ENCODE results near the gene CENPX.

CENPX gene

DNA sequence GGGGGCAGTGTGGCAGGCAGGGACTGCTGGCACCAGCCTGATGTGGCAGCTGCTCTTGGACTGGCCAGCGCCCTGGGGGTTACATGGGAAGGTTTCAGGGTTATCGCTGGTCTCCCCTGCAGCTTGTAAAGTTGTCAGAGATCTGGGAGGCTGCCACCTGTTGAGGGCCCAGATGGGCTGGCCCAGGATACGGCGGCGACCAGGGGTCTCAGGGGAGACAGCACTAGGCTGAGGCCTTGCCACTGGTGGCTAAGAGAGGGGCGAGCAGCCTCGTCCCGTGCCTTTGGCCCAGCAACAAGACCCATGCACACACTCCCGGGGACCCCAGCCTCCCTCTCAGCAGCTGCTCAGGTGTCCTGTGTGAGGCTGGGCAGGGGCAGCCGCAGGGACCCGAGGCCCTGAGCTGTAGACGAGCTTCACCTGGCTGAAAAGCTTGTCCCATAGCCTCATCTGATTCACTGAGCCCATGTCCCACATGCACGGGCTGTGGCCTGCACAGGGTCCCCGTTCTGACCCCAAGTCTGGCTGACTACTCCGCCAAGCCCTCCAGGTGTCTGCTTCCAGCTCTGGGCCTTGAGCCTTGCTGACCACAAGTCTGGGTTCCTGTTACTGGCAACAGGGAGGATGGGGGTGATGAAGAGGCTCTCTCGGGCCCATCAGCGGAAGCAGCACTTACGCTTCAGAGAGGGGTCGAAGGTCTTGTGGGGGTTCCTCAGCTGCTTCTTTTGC lies 36.8 kb upstream of the CENPX start:
- H3K4me3 ChIP-seq (ENCODE audit: low read length): no peak overlapping the region
- no peak for TF ChIP-seq ZNF274 (IDR thresholded peaks at IDR 0.05; ENCODE audit: low read depth, low read length)

DNA sequence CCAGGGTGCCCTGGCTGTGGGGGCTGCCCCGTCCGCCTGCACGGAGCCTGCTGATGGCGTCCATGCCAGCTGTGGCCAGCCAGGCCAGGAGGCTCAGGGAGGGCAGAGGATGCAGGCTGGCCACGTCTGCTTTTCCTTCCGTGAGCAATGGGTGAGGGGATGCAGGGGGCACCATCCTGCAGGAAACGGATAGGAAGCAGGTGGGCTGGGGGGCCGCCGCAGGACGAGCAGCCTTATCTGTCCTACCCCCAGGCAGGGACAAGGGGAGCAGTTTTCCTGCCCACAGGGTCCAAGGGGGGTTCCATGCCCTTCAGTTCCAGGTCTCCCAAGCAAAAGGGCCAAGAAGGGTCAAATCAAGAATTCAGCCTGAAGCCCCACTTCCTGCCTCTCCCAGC lies 36.2 kb upstream of the CENPX start:
- TF ChIP-seq ZNF274 (IDR thresholded peaks at IDR 0.05; ENCODE audit: low read depth, low read length): no peak

GRCh38 chr17:82058230-82058854 lies 35.7 kb upstream of the CENPX start:
- TF ChIP-seq ZNF274 (IDR thresholded peaks at IDR 0.05; ENCODE audit: low read depth, low read length): no peak
- no peak overlapping the region for H3K4me3 ChIP-seq (ENCODE audit: low read length)

More for the DNA sequence above, 36.2 kb upstream of the CENPX start:
- H3K4me3 ChIP-seq (ENCODE audit: low read length): no peak overlapping the region

- no peak for TF ChIP-seq ZNF274 (IDR thresholded peaks at IDR 0.05; ENCODE audit: low read depth, low read length)
Observed at GRCh38 chr17:82056729-82057621, 34.3 kb upstream of the CENPX start.

GRCh38 chr17:82055965-82056728 lies 33.5 kb upstream of the CENPX start:
- H3K4me3 ChIP-seq (ENCODE audit: low read length): no peak overlapping the region
- no peak for TF ChIP-seq ZNF274 (IDR thresholded peaks at IDR 0.05; ENCODE audit: low read depth, low read length)

More at GRCh38 chr17:82056729-82057621, 34.3 kb upstream of the CENPX start:
- no peak overlapping the region for H3K4me3 ChIP-seq (ENCODE audit: low read length)

- H3K4me3 ChIP-seq (ENCODE audit: low read length): no peak overlapping the region
- TF ChIP-seq ZNF274 (IDR thresholded peaks at IDR 0.05; ENCODE audit: low read depth, low read length): no peak
Observed at GRCh38 chr17:82055023-82055964, 32.6 kb upstream of the CENPX start.

DNA sequence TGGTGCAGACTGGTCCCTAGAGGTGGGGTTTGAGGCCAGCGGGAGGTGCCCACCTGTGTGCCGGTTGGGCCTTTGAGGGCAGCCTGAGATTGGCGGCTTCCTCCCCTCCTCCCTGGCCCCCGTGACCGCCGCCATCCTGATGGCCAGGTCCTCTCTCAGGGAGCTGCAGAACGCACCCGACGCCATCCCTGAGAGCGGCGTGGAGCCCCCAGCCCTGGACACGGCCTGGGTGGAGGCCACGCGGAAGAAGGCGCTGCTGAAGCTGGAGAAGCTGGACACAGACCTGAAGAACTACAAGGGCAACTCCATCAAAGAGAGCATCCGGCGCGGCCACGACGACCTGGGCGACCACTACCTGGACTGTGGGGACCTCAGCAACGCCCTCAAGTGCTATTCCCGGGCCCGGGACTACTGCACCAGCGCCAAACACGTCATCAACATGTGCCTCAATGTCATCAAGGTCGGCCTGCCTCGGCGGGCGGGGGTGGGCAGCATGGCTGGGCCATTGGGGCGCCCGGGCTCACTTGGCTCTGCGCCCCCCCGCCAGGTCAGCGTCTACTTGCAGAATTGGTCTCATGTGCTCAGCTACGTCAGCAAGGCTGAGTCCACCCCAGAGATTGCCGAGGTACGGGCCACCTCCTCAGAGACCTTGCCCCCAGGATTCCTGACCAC lies 31.8 kb upstream of the CENPX start:
- TF ChIP-seq ZNF274 (IDR thresholded peaks at IDR 0.05; ENCODE audit: low read depth, low read length): no peak

DNA sequence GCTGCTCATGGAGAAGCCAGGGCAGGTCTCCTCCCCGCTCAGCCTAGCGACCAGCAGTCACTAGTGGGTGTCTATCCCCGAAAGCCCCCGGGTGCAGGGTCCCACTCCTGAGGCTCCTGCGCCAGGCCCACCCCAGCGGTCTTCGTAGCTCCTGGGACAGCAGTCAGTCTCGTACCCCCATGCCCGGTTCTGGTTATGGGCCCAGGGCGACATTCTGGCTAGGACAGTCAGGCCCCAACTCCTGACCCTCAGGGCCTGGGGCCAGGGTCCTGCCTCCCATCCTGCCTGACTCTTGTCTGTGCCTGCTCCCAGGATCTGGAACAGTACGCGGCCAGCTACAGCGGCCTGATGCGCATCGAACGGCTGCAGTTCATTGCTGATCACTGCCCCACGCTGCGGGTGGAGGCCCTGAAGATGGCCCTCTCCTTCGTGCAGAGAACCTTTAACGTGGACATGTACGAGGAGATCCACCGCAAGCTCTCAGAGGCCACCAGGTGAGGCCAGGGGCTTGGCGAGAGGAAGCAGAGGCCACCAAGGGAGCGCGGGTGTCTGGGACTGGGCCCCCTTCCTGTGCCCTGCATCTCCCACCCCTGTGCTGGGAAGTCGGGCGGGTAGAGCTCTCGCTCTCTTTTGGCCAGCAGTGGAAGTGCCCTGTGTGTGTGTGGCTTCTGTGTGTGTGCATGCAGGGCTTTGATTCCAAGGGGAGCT lies 31.0 kb upstream of the CENPX start:
- no peak overlapping the region for H3K4me3 ChIP-seq (ENCODE audit: low read length)

More for the DNA sequence above, 31.8 kb upstream of the CENPX start:
- H3K4me3 ChIP-seq (ENCODE audit: low read length): no peak overlapping the region

GRCh38 chr17:82053130-82053529 lies 30.5 kb upstream of the CENPX start:
- H3K4me3 ChIP-seq (ENCODE audit: low read length): no peak overlapping the region; the same call in 1 of the 2 replicates
- no peak for TF ChIP-seq ZNF274 (IDR thresholded peaks at IDR 0.05; ENCODE audit: low read depth, low read length)

More for the DNA sequence above, 31.0 kb upstream of the CENPX start:
- no peak for TF ChIP-seq ZNF274 (IDR thresholded peaks at IDR 0.05; ENCODE audit: low read depth, low read length)

DNA sequence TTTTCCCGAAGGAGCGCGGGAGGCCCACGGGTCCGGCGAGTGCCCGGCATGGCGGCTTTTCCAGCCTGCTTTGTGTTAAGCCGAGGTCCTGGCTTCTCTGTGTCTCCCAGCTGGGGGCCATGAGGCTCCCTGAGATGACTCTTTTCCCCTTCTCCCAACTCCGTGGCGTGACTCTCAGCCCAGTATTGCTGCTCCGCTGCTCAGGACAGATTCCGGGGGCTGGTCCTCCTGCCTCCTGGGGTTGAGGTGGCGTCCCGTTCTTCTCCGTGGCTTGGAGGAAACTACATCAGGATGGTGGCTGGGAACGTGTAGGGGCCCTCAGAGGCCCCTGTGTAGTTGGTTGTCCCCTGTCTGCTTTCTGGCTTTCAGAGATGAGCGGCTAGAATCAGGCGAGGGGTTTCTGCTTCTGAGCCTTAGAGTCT lies 30.0 kb upstream of the CENPX start:
- H3K4me3 ChIP-seq (ENCODE audit: low read length): peak overlapping the region; percentile 86
- no peak for TF ChIP-seq ZNF274 (IDR thresholded peaks at IDR 0.05; ENCODE audit: low read depth, low read length)

GRCh38 chr17:82051776-82052637 lies 29.3 kb upstream of the CENPX start, which contains the start of the genes GPS1 and RFNG:
TSS of gene GPS1 (plus strand) at chr17:82051898. CDS start at chr17:82051932, 34 bp downstream.
TSS of gene RFNG (minus strand) at chr17:82051811. CDS start at chr17:82051766, 45 bp downstream.
- no peak for TF ChIP-seq ZNF274 (IDR thresholded peaks at IDR 0.05; ENCODE audit: low read depth, low read length)

More at GRCh38 chr17:82051776-82052637, 29.3 kb upstream of the CENPX start, which contains the start of the genes GPS1 and RFNG:
- peak within 1 kb of the TSS; percentile 86 for H3K4me3 ChIP-seq (ENCODE audit: low read length)

Data from GM08714 (cell line).